Measurements from ENCODE around the gene RGS19. TPM values are rescaled to one million over a fixed set of nuclear protein-coding genes. Genes with fewer than 3 reads are reported as not detected.

The RGS19 gene
- total RNA-seq, 1 experiment from 2014 or later, result 16.4 TPM

DNA sequence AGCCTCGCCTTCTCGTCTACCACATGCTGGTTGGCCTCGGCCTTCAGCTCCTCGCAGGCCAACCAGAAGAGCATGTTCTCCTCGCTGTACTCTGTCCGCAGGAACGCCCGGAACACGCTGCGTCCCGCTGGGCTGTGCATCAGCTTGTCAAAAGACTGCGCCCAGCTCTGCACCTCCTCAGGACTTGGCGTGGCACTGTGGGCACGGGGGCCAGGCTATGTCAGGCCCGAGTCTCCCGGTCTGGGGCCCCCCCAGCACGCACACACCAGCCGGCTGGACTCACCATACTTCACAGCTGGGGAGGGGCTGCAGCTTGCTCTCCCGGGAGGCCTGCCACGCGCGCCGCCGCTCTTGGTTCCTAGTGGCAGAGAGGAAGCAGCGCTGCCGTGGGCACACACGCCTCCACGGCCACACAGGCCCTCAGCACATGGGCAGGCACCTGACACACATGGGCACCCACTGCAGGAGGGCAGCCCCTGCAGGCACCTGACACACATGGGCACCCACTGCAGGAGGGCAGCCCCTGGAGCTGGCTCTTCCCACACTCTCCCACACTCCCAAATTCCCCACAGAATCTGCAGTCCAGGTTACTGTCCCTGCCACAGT is 5.0 kb downstream of the RGS19 start:
- intact Hi-C loops (cut with micrococcal nuclease; ENCODE audit: unreplicated experiment), result no loop called here
- CTCF ChIA-PET, result no interaction called here
- H3K36me3 ChIP-seq (ENCODE audit: insufficient read depth, low read length, poor library complexity, severe bottlenecking), result peaks cover 6% of the 10 kb centered on the region
- DNase-seq (ENCODE audit: low spot score), result no peak
- no peak for TF ChIP-seq EZH2 (IDR thresholded peaks at IDR 0.05; ENCODE audit: borderline replicate concordance, low read depth, low read length, poor library complexity, severe bottlenecking)
- TF ChIP-seq, protein P1, sequence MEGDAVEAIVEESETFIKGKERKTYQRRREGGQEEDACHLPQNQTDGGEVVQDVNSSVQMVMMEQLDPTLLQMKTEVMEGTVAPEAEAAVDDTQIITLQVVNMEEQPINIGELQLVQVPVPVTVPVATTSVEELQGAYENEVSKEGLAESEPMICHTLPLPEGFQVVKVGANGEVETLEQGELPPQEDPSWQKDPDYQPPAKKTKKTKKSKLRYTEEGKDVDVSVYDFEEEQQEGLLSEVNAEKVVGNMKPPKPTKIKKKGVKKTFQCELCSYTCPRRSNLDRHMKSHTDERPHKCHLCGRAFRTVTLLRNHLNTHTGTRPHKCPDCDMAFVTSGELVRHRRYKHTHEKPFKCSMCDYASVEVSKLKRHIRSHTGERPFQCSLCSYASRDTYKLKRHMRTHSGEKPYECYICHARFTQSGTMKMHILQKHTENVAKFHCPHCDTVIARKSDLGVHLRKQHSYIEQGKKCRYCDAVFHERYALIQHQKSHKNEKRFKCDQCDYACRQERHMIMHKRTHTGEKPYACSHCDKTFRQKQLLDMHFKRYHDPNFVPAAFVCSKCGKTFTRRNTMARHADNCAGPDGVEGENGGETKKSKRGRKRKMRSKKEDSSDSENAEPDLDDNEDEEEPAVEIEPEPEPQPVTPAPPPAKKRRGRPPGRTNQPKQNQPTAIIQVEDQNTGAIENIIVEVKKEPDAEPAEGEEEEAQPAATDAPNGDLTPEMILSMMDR (conservative IDR thresholded peaks at IDR 0.05; ENCODE audit: low read depth, low read length), result no peak
- POLR2A ChIA-PET (ENCODE audit: low non-redundant PET), result no interaction called here
- no peak overlapping the region for H3K4me3 ChIP-seq (ENCODE audit: low read depth, low read length, poor library complexity, severe bottlenecking)
- H3K27me3 ChIP-seq (replicated peaks; ENCODE audit: insufficient read depth, low read depth, low read length, poor library complexity), result no peaks in the 10 kb centered on the region
- H3K4me1 ChIP-seq (ENCODE audit: insufficient read depth, low read length, poor library complexity, severe bottlenecking), result peaks cover 12% of the 10 kb centered on the region
- H3K9me3 ChIP-seq (ENCODE audit: low read depth, low read length, poor library complexity, severe bottlenecking), result no peaks in the 10 kb centered on the region
- no peak overlapping the region for H3K27ac ChIP-seq (ENCODE audit: low read depth, low read length, poor library complexity, severe bottlenecking)
- no TSS peak for BruUV-seq (replicated peaks)

DNA sequence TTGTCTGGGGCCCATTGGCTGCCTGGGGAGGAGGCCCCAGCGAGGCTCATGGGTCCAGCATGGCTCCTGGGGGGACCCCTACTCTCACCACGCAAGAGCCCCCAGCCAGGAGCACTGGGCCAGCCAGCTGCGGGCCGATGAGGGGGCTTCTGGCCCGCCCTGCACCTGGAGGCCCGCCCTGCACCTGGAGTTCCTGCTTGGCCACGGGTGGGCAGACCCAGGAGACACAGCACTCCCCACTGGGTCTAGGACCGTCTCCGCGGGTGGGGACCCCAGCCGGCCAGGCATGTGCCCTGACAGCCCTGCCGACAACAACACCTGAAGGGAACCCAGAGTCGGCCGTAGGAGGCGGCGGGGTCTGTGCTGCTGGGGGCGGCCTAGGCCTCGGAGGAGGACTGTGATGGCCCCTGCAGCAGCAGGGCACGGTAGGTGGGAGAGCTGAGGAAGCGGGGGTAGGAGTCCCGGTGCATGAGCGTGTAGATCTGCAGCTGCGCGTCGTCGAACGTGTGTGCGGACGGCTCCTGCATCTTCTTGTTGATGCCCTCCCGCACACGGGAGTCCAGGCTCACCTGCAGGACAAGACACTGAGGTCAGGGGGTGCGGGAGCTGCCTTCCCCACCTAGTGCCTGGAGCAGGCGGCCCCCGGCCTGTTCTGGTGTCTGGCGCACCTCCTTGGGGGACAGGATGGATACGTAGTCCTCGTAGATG is 5.7 kb downstream of the RGS19 start:
- ChIA-PET POLR2A (ENCODE audit: low non-redundant PET) (no interaction called here), CTCF (no interaction called here)
- intact Hi-C loops (cut with micrococcal nuclease; ENCODE audit: unreplicated experiment), result no loop called here
- BruUV-seq (replicated peaks), result no TSS peak
- H3K9me3 ChIP-seq (ENCODE audit: low read depth, low read length, poor library complexity, severe bottlenecking), result no peaks in the 10 kb centered on the region
- H3K4me1 ChIP-seq (ENCODE audit: insufficient read depth, low read length, poor library complexity, severe bottlenecking), result peaks cover 6% of the 10 kb centered on the region
- TF ChIP-seq, protein P1 (conservative IDR thresholded peaks at IDR 0.05; ENCODE audit: low read depth, low read length), result no peak
- TF ChIP-seq EZH2 (IDR thresholded peaks at IDR 0.05; ENCODE audit: borderline replicate concordance, low read depth, low read length, poor library complexity, severe bottlenecking), result no peak
- no peak overlapping the region for H3K4me3 ChIP-seq (ENCODE audit: low read depth, low read length, poor library complexity, severe bottlenecking)
- no peak for DNase-seq (ENCODE audit: low spot score)
- no peak overlapping the region for H3K27ac ChIP-seq (ENCODE audit: low read depth, low read length, poor library complexity, severe bottlenecking)
- H3K36me3 ChIP-seq (ENCODE audit: insufficient read depth, low read length, poor library complexity, severe bottlenecking), result peaks cover 6% of the 10 kb centered on the region
- no peaks in the 10 kb centered on the region for H3K27me3 ChIP-seq (replicated peaks; ENCODE audit: insufficient read depth, low read depth, low read length, poor library complexity)

DNA sequence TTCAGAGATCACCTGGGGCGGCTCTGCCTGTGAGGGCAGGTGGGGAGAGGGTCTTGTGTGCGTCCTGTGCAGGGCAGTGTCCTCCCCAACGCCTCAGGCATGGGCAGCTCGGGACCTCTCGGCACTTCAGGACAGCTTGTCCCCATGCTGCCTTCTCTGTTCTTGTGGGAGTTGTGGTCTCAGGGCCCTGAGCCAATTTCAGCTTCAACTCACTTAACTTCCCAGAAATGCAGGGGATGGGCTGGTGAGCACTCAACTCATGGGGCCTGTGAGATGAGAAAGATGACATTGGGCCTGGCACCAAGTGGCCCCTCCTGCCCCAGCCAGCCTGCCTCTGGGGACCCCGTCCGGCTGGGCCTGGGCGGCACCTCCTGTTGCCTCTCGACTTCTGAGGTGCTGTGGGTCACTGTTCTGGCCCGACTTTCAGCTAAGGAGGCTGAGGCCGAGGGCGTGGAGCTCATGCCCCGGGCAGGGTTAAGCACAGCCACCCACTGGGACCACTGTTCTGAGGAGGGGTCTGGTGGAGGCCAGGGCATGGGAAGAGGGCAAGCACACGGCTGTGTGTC is 6.7 kb downstream of the RGS19 start:
- DNase-seq (ENCODE audit: low spot score), result no peak
- no peak overlapping the region for H3K27ac ChIP-seq (ENCODE audit: low read depth, low read length, poor library complexity, severe bottlenecking)
- no peaks in the 10 kb centered on the region for H3K27me3 ChIP-seq (replicated peaks; ENCODE audit: insufficient read depth, low read depth, low read length, poor library complexity)
- no TSS peak for BruUV-seq (replicated peaks)
- peaks cover 6% of the 10 kb centered on the region for H3K36me3 ChIP-seq (ENCODE audit: insufficient read depth, low read length, poor library complexity, severe bottlenecking)
- H3K9me3 ChIP-seq (ENCODE audit: low read depth, low read length, poor library complexity, severe bottlenecking), result no peaks in the 10 kb centered on the region
- TF ChIP-seq, protein P1 (conservative IDR thresholded peaks at IDR 0.05; ENCODE audit: low read depth, low read length), result no peak
- TF ChIP-seq EZH2 (IDR thresholded peaks at IDR 0.05; ENCODE audit: borderline replicate concordance, low read depth, low read length, poor library complexity, severe bottlenecking), result no peak
- POLR2A ChIA-PET (ENCODE audit: low non-redundant PET), result no interaction called here
- no peak overlapping the region for H3K4me3 ChIP-seq (ENCODE audit: low read depth, low read length, poor library complexity, severe bottlenecking)
- H3K4me1 ChIP-seq (ENCODE audit: insufficient read depth, low read length, poor library complexity, severe bottlenecking), result no peaks in the 10 kb centered on the region
- intact Hi-C loops (cut with micrococcal nuclease; ENCODE audit: unreplicated experiment), result no loop called here
- CTCF ChIA-PET, result no interaction called here
